Stimulated activated CD8-positive, alpha-beta memory T cell treated with anti-CD3 and anti-CD28 coated beads, Interleukin-15, amount 100 ng/mL, for 4 hours (primary cell): ENCODE measurements around the gene KRT40.

Experiments used
- DNase-seq, 2 donors: peaks; one replicate each; pipeline ENCODE4 v3.0.0-alpha.2; 2020; ENCODE audit warnings: low read depth in 2 of 2

KRT40 gene

DNA sequence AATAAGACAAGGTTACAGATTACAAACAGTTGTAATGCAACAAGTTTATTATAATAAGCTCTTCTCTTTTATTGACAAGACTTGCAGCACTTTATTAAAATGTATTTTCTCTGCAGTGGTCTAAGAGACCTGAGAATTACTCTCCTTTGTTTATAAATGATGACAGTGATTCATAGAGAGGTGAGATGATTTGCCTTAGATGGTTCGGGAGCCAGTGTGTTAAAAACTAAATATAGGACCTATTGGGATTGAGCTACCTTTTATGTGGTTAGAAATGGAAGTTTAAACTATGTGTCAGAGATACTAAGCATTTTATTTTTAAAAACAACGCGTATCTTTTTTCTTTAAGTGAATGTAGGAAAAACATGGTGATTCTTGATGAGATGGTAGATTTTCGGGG, 12.7 kb upstream of the KRT40 start:
- no peak for DNase-seq

DNA sequence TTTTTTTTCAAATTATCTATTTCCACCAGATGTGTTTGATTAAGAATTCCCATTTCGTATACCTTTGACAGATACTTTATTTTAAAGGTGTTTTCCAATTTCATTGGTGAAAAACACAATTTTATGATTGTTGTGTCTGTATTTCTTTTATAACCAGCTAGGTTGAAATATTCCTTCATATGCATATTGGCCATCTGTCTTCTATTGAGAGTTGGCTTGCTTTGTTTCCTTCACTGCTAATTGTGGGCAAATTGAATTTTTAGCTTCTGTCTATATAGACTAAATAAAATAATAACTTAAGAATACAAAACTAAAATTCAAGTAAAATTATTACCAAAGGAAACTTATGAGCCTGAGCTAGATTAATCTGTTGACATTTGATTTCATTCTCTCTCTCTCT, 11.0 kb upstream of the KRT40 start:
- no peak for DNase-seq

DNA sequence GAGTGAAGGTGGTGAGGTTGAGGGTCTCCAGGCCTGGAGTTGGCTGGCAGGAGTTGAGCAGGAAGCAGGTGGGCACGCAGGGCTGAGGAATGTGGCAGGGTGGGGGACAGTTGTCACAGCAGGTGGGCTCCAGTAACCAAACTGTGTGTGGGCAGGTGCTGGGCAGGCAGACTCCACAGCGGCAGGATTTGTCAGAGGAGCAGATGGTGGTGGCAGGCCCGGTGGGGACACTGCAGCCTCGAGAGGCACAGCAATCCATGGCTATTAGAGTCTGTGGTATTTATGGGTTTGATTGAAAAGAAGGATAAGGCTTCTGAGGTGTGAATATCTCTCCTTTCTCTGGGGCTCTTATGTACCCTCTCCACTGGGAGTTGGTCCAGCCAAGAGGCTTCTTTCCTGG, 9.7 kb upstream of the KRT40 start, which contains the start of gene KRTAP3-3:
TSS of gene KRTAP3-3 (minus strand) at position 326 of the 400 bp plus-strand sequence. CDS start at position 259, 67 bp downstream.
- no peak for DNase-seq

DNA sequence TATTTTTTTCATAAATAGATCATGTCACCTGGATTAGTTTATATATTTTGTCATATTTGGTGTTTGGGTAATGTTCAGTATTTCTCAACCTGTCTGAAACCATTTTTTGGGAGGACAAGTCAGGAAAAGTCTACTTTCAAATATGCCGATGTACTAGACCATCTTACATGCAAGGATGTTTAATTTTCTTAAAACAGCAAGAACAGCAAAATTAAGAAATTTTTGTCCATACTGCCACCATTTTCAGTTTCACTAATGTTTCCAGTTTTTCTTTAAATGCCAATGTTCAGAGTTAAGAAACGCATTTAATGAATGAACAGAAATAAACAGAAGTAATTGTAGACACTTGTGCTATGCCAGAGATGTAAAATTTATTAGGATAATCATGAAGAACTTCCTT, 9.0 kb upstream of the KRT40 start:
- no peak for DNase-seq

DNA sequence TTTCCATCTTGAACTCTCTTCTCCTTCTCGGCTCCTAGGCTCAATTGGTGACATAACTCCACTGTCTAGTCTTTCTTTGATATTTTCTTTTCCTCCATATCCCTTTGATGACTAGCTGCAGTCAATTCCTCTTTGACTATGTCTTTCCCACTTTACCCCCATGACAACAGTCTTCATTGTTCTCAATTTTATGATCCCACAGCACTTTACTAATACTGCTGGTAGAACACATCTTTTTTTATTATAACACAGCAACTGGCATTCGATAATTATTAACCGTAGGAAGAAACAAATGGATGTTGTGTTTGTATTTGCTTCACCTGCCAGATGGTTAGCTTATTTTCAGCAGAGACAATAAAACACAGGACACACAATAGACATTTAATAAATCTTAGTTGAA, 8.5 kb upstream of the KRT40 start:
- DNase-seq = no peak

DNA sequence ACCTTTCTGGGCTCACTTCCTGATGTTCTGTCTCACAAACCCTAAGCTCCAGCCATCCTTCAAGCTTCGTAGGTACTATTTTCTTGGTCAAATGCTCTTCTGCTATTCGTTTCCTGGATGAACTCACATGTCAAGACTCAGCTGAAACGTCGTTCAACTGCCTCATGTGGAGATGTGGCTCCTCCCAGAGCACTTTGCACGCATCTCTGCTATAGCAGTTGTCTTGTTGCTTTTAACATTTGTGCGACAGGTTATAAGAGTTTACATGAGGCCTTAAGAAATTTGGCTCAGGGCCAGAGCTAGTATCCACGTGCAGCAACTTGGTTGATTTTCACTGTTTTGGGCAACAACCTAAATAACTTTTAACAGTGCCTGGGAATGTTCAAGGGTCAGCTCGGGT, 2.8 kb upstream of the KRT40 start:
- no peak for DNase-seq

DNA sequence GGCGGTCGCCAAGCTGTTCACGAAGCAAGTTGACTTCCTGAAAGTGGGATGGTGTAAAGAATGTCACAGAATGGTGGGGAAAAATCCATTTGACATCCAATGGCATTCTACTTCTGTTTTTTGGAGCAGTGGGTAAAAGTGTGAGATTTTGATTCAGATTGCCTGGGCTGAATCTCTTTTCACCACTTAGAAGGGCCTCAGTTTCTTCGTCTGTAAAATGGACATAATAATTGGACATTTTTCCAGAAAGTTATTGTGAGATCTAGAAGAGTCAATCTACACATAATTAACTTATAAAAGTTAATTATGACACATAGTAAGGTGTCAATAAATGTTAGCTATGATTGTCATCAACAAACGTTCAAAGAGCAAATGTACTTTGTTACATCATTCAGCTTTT, 3.0 kb downstream of the KRT40 start:
- DNase-seq = no peak

DNA sequence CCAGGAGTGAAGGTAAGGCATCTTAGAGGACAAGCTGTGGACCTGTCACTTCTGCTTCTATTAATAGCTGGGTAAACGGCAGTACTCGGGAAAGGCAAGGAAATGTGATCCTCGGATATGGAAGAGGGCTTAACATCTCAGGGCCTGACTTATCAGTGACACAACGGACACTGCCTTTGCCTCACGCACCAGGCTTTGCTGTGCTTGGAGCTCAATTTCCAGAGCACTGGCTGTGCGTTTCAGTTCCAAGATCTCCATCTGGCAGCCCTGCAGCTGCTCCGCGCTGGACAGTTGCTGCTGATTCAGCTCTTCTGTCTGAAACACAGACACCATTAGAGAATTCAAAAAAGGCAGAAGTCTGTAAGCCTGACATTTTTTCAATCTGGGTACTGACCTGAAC, 3.5 kb downstream of the KRT40 start:
- no peak for DNase-seq

DNA sequence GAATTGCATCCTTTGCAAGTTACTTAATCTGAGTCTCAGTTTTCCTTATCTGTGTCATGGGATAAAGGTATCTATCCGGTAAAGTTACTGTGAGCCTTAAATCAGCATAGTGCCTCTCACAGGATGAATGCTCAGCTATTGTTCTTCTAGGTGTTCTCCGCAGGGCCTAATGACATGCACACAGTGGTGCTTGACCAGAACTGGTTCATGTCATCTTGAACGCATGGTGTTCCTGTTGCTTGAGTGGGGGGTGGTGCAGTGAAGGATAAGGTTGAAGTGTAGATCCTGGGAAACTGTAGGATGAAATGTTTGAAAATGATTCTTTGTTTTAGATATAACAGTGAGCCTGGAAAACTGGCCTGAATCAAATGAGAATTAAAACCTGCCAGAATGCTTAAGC, 4.0 kb downstream of the KRT40 start:
- DNase-seq = no peak

DNA sequence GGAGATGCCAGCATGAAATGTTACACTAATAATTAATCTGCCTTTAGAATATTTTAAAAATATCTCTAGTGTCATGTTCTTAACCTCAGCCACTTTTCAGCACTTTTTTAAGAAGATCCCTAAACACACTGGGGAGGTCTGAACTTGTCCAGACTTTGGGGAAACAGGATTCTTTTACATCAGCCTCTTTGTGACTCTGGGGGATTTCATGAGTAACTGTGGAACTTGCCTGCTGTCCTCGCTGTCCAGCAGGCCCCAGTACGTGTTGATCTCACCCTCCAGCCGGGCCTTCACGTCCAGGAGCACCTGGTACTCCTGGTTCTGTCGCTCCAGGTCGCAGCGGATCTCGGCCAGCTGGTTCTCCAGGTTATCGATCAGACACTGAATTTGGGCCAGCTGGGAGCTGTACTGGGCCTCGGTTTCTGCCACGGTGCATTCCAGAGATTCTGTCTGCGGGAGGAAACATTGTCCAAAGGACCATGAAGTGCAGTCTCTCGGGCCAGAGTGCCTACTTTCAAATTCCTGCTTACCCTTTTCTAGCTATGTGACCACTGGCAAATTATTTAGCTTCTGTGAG, 5.5 kb downstream of the KRT40 start:
- no peak for DNase-seq

DNA sequence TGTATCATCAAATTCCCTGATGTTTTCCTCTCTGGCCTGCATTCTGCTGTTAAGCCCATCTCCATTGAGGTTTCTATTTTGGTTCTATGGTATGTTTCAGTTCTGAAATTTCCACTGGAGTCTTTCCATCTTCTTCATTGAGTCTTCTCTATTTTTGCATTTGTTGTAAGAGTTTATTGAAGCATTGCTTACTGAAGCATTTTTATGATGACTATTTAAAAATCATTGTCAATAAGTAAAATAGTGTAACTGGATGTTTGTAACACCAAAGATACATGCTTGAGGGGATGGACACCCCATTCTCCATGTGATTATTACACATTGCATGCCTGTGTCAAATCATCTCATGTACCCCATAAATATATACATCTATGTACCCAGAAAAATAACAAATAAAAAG, 8.6 kb downstream of the KRT40 start:
- DNase-seq = no peak

DNA sequence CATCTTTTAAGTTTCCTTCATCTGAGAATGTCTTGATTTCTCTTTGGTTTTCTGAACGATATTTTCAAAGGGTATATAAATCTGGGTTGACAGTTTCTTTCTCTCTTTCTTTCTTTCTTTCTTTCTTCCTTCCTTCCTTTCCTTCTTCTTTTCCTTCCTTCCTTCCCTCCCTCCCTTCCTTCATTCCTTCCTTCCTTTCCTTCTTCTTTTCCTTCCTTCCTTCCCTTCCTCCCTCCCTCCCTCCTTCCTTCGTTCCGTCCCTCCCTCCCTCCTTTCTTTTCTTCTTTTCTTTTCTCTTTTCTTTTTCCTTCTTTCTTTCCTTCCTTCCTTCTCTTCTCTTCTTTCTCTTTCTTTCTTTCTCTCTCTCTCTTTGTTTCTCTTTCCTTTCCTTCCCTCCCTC, 9.8 kb downstream of the KRT40 start:
- DNase-seq = no peak

DNA sequence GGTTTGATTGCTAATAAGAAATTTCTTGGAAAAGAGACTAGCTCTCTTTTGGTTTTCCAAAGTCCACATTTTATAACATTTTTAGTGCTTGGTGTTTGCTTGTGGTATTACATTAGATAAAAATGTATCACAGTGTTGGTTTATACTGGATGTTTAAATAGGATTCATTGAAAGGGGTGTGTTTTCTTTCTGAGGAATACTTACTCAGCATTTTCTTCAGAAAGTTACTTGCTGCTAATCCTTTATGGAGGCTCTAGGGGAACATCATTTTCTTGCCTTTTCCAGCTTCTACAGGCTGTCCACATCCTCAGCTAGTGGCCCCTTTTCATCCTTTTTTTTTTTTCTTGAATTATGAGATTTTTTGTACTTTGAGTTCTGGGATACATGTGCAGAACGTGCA, 16.5 kb downstream of the KRT40 start:
- DNase-seq = no peak

DNA sequence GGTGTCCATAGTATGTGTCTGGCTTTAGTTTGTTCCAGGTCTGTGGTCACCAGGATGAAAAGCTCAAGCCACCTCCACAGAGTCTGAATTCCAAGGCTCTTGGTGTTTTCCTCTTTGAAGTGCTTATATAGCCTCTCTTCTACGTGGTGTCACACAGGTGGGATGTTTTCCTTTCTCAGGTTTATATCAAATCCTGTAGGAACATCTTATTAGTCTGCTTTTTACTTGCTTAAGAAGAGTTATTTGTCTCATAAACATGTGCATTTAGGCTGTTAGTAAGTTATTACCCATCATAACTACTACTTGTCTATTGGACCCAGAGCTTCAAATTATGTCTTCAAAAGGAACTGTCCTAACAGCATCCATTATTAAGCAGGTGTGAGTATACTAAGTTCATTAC, 17.3 kb downstream of the KRT40 start, which contains the start of gene KRT39:
TSS of gene KRT39 (minus strand) at position 101 of the 400 bp plus-strand sequence. CDS start at position 9, 92 bp downstream.
- DNase-seq = no peak

DNA sequence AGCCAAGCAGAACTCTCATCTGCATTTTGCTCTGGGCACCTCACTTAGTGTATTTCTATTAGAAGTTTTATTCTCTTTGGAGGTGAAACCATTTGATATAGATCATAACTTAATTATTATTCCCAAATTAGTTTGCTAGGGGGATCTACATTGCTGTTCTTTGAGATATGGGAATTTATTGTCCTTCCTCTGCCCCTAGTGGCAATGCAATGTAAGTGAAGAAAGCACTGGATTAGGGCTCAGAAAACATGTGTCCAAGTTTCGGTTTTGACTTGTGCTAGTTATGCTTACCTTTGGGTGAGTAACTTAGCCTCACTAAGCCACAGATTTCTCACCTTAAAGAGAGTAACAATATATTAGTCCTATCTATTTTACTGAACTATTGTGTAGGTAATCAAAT, 20.3 kb downstream of the KRT40 start:
- no peak for DNase-seq

DNA sequence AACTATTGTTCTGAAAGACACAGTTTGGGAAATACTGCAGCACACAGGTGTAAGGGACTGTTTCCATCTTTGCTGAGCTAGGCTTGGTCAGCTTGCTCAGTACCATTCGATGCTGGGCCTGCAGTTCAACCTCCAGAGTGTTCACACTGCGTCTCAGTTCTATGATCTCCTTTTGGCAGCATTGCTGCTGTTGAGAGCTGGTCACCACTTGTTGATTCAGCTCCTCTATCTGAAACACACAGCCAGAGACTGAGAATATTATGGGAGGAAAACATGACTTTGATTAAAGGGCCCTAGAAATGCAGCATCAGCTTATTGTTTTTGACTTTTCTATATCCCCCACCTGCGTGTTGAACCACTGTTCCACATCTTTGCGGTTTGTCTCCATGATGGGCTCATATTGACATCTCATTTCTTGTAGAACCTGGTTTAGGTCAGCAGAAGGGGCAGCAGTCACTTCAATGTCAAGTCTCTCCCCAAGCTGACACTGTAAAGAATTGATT, 22.0 kb downstream of the KRT40 start:
- no peak for DNase-seq

DNA sequence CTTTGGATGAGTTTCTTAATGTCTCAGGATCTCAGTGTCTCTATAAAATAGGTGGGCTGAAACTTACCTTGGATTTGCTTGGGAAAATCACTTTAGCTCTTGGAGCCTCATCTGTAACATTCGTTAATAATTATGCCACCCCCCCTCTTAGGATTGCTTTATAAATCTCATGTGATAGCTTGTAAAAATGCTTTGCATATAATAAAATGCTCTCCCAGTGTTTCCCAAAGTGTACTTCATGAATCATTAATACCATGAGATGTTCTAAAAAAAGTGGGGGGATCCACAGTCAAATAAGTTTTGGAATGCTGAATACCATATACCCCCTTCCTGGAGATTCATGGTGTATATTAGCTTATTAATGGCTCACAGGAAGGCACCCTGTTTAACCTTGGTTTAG, 22.5 kb downstream of the KRT40 start:
- no peak for DNase-seq

DNA sequence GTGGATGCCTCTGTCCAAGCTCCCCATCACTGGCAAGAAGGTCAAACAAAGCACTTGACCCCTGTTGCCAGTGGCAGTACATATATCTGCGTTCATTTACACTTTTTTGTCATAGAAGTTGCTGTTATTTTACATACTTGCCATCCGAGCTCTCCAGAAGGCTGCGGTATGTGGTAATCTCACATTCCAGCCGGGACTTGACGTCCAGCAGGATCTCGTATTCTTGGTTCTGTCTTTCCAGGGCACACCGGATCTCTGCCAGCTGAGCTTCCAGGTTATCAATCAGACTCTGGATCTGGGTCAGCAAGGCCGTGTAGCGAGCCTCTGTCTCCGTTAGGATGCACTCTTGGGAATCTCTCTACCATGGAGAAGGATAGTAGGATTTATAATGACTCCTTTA, 24.0 kb downstream of the KRT40 start:
- DNase-seq = no peak

DNA sequence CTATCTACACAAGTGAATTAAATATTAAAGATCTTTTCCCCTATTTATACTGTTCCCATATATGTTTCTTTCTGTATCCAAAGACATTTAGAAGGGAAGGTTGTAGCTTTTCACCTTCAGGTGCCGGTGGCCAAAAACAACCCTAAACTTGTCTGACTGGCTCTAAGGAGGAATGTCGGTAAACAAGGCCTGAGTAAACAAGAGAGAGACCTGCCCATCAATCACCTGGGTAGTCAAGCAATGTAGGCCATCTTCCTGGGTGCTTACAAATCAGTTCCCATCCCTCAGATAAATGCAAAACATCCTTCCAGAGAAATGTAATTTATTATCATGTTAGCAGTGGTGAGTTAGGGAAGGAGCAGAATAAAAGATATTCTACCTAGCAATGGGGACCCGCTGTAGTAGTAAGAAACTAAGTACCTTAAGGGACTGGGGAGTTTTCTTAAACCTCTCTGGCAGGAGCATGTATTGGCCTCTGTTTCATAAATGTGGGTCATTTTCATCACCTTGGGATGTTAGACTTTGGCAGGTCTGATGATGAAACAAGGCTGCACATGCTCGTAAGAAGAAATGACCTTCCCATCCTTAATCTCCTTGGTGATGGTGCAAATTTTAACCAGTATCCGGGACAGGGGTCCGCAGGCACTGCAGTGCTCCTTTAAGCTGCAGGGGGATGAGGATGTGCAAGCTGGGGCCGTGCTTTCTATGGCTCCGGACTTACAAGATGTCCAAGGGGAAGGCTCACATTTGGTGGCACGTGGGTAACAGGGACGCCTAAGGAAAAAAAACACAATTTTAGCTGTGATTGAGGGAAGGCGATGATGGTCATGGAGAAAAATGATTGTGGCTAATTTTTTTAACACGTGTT, 25.8 kb downstream of the KRT40 start:
- DNase-seq = no peak

DNA sequence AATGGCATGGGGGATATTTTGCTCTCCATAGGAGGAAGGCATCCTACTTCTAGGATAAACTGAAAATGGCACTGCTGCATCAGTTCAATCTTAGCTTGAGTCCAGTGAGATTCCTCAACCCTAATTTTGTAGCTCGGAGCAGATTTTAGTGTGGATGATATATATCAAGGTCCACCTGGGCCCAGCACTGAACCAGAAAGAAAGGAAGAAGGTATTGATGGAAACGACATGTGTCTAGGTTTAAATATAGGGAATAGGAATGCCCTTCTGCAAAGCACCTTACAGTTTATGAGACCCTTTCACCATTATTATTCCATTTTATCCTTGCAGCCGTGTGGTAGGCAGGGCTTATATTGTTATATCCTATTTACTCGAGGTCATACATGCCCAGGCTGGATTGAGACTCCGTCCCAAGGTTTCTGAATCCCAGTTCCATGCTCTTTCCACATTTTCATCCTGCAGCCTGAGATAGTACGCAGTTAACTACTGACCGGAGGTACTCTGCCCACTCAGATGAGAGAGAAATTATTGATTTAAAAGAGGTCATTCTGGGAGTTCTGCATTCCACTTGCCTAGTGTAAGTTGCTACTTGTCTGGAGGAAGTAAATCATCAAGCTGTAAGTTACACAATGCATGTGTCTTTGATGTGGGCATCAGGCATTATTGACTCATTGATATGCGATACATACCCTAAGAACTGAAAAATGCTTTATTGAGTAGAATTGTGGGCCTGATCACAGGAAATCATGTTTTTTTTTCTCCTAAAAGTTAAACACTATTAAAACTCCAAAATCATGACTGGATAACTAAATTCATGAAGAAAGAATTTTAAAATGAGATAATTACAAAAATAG, 27.5 kb downstream of the KRT40 start:
- DNase-seq = no peak

DNA sequence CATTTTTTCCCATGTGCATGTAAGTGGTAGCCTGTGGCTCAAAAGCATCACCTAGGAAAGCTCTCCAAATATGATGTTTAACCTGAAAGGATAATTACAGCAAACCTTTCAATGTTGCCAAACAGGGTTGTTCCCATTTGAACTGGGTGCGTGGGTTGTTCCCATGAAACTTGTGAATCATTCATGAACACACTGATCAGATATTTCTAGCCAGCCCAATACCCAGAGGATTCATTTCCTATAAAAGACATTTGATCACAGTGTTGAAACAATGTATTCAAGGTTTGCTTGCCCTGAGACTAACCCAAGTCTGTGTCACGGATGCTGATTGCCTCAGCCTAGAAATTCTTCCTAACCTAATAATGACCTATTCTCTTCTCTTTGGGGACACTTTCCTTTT, 30.2 kb downstream of the KRT40 start:
- DNase-seq = no peak

DNA sequence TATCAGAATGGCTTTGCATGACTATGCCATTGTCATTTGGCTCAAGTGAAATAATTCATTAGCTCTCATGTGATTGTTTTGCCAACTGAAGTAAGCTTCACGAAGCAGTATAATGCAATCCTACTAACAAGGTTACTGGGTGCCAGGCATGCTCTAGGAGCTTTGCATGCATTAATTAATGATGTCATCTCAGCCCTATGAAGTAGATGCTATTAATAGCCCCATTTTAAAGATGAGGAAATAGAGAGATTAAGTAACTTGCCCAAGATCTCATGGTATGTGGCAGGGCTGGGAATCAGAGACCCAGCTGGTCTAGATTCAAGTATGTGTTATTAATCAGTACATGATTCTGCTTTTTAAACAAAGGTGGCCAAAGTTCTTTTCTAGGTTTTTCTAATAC, 31.5 kb downstream of the KRT40 start:
- no peak for DNase-seq
